Posterior cingulate gyrus (tissue), 11 donors: Measurements from ENCODE around the gene OSBPL3.

Experiments used
- DNase-seq, 10 donors: peaks; one replicate each; pipeline versions ENCODE4 v3.0.0 to v3.0.0-alpha.2; 2020 to 2021; ENCODE audit warnings: mixed read lengths in 3 of 10
- intact Hi-C: fragments of 100-400 bp; cut with DNase I; formaldehyde crosslinking; loops from one replicate; pipeline ENCODE4 v1.15.1; 2023

The OSBPL3 gene

DNA sequence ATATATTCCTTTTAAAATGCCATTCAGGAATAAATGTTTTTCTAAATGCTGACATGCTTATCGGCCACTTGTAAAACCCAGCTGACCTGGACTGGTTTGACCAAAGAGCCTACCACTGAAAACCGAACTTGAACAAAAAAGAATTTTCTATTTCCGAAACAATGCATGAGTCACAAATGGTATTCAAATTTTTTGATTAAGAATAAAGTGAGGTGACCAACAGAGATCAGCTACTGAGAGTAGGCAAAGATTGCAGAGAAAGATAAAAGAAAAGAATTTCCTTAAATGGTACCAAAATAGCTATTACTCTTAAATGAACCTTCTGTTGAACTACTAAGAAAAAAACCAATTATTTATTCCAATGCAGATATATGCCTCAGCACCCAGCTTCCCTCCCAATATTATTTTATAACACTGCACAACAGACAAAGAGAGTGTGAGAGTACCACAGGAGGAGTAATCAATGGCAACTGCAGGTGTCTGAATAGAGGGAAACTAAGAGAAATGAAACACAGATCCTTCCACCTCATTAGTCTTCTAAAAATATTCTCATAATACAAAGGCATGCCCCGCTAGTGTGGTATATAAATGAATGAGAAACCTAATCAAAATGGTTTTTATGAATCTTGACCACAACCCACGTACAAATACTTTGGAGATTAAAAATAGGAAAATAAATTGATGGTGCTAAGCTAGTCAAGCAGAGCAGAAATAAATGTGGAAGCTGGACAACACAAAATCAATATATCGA is 20.1 kb downstream of the OSBPL3 start:
- intact Hi-C loops = no loop called here
- no peak for DNase-seq

DNA sequence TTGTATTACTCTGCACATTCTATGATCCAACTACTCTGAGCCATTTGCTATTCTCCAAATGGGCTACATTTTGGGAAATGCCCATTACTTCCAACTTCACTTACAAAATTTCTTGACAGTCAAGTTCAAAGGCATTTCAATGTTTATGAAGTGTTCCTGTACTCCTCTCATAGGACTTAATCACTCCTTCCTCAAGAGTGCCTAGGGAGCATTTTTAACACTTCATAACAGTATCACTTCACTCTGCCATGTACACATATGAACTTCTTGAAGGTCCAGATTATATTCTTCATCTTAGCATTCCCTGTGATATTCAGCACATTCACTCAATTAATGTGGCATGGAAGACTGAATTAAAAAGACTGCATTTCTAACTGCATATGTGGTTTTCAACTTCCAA is 21.6 kb downstream of the OSBPL3 start:
- no peak for DNase-seq
- intact Hi-C loops = no loop called here

DNA sequence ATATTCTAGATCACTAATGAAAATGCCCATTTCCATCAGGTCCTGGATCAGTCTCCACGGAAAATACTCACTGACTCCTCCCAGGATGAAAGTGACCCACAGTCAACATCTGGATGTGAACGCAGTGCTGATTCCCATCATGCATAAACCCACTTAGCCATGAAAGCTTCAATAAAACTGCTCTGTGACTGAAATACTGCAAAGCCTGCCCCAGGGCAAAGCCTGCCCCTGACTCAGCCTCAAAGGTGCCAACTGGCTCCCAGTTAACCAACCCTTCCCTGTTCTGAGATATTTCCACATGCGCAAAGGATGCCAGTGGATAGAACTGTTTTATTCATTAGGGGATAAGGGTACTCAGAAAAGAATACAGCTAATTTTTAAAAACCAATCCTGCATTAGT is 24.0 kb downstream of the OSBPL3 start:
- no peak for DNase-seq
- intact Hi-C loops = no loop called here

DNA sequence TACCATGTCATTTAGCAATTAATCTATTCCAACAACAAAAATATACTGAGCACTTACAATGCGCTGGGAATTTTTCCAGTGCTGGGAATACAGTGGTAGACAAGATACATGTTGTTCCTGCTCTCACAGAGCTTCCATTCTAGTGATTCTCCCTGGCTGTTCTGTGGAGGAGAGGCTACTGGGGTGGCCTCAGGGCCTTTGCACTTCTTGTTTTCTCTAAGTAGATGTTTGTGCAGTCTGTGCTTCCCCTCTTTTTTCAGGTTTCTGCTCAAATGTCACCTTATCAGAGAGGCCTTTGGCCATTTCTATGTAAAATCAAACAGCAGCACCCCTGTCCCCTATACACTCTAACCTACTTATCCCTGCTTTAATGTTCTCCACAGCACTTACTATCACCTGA is 24.7 kb downstream of the OSBPL3 start:
- intact Hi-C loops = no loop called here
- no peak for DNase-seq

GRCh38 chr7:24952464-24952863 is 27.5 kb downstream of the OSBPL3 start:
- intact Hi-C loops = no loop called here
- DNase-seq = no peak

DNA sequence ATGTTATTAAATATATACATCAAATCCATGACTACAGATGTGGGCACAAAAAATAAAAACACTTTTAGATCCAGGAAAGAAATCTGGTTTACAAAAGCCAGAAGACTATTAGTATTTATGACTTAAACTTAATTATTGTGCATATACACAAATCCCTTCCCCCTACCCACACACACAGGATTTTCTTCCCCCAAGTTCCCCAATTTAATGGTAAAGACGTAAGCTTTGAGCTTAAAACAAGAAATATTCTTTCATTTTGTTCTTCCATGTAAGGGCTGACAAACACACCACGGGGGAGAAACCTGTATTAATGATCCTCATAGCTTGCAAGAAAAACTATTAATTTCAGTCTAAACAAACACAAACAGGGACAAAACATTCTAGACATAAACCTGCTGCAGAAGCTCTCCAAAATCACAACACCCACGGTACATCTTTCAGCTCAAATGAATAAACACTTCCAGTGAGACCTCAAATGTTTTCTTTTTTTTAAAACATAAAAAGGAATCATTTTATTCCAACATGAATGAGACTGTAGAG is 28.5 kb downstream of the OSBPL3 start:
- no peak for DNase-seq
- intact Hi-C loops = no loop called here

GRCh38 chr7:24949884-24950283 is 30.1 kb downstream of the OSBPL3 start:
- no peak for DNase-seq
- intact Hi-C loops = no loop called here

DNA sequence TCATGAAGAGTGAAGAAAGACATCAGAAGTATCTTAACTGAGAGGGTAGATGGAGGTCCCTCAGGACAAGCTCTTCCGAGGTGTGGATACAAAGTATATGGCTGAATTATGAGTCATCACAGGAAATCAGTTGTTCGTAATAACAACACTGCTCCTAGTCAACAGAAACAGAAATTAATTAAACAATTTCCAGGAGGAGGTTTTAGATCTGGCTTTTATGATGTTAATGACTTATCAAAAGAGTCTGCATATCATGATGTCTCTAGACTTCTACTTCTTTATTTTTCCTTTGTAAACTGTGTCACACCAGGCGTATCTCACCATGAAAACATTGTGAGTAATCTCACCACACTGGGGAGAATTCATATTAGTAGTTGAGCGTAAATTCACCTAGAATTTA is 31.2 kb downstream of the OSBPL3 start:
- intact Hi-C loops = no loop called here
- no peak for DNase-seq

GRCh38 chr7:24946467-24946866 is 33.5 kb downstream of the OSBPL3 start:
- DNase-seq = no peak
- intact Hi-C loops = no loop called here

- DNase-seq = peak in 1 of 10 donors; percentile 67
- intact Hi-C loops = no loop called here
Observed at GRCh38 chr7:24945899-24946298, 34.1 kb downstream of the OSBPL3 start.

- intact Hi-C loops = no loop called here
- no peak for DNase-seq
Observed at GRCh38 chr7:24943096-24943948, 36.7 kb downstream of the OSBPL3 start.

DNA sequence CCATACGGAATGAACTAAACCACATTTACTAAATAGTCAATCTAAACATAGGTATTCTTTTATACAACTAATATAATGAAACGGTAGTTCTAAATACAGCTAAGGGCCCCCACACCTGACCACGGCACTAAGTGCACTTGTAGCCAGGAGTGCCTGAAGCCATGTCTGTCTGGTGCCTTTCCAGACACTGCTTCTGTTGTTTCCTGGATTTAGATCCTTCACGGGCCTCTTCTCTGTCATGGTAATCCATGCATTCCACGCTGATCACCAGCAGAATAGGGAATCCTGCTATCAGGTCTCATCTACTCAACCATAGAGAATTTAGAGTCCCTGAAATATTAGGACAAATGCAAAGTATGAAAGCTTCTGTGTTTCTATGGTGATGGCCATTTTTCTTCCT is 37.8 kb downstream of the OSBPL3 start:
- intact Hi-C loops = no loop called here
- no peak for DNase-seq

- no peak for DNase-seq
- intact Hi-C loops = no loop called here
Observed at GRCh38 chr7:24939416-24939815, 40.6 kb downstream of the OSBPL3 start.

DNA sequence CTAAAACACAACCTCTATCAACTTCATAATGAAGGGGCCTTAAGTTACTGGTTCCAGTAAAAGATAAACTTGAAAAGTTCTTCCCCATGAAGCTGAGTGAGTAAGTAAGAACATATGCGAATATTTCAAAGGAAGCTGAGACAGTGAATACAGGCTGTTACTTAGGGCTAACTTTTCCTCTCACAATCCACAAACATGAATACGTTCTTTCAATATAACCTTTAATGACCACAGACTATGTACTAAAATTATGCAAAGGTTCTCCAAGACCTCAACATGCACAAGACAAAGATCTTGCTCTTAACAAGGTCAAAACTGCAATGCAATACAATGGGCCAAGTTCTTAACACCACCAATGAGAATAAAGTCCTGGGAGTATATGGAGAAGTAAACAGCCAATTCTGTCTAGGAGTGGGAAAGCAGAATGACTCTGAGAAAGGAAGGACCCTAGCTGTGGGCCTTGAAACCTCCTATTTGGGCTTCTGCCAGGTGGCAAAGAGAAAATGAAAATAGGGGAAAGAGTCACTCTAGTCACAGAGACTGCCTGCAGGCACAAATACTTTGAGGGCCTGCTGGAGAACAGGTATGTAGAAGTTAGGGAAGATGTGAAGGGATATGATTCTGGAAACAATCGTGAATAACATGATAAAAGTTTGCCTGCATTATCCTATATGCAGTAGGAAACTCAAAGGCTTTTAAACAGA is 43.7 kb downstream of the OSBPL3 start:
- no peak for DNase-seq
- intact Hi-C loops = no loop called here

DNA sequence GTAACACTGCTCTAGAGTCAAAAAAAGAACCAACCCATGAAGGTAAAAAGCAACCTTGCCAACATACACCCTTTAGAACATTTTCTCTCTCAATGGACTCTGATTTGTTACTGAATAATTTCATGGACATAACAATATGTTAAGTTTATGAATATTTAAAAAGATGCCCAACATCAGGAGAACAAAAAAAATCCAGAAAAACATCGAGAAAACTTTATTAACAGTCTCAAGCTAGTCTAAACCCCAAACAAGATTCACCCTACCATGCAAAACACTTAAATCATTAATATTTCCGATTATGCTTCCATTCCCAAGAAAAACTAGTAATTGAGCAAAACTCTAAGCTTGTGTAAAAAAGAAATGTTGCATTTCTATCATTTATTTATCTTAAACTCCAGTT is 46.7 kb downstream of the OSBPL3 start:
- DNase-seq = no peak
- intact Hi-C loops = no loop called here

GRCh38 chr7:24932815-24933214 is 47.2 kb downstream of the OSBPL3 start:
- DNase-seq = peak in 1 of 10 donors; percentile 68
- intact Hi-C loops = no loop called here

DNA sequence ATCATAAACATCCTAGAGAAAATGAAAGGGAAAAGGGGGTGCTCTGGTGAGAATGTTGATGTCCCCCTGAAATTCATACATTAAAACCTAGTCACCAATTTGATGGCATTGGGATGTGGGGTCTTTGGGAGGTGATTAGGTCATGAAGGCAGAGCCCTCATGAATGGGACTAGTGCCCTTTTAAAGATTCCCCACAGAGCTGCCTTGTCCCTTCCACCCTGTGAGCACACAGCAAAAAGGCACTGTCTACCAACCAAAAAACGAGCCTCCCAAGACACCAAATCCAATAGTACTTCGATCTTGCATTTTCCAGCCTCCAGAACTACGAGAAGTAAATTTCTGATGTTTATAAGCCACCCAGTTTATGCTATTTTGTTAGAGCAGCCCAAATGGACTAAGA is 47.6 kb downstream of the OSBPL3 start:
- intact Hi-C loops = no loop called here
- DNase-seq = no peak

GRCh38 chr7:24931844-24932243 is 48.1 kb downstream of the OSBPL3 start:
- intact Hi-C loops = no loop called here

DNA sequence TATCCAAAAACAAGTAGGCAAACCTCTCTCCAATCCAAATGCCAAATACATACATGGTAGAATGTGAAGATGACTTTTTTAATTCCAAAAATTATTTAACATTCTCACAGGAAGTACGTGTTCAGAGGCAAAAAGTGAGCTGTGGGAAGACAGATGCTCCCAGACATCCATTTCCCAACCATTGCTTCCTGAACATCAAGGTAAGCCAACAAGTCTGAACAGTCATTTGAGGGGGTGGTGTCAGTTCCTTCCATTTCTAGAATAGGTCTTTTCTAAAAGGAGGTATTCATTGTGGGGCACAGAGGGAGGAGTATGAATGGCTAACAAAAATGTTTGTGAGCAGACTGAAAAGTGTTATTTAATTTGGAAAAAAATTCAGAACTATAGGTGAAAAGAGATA is 49.1 kb downstream of the OSBPL3 start:
- intact Hi-C loops = no loop called here

More at GRCh38 chr7:24931844-24932243, 48.1 kb downstream of the OSBPL3 start:
- no peak for DNase-seq

GRCh38 chr7:24926623-24927524 is 53.1 kb downstream of the OSBPL3 start:
- intact Hi-C loops = no loop called here
- no peak for DNase-seq

More for the DNA sequence above, 49.1 kb downstream of the OSBPL3 start:
- no peak for DNase-seq
